Measurements from ENCODE around the gene EOGT.

The EOGT gene

DNA sequence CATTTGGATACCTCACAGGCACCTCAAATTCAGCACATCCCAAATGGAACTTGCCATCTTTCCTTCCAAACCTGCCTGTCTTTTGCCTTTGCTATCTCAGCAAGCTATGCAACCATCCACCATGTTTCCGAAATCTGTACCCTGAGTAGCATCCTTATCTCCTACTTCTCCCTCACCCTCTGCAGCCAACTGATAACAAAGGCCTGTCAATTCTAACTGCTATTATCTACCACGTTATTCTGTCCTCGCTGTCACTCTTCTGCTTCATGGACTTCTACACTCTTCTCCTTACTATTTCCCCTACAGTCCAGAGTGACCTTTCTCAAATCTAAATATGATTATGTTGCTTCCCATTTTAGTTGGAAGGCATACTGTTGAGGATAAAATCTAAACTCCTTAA, 55.6 kb downstream of the EOGT start:
- DNase-seq (ENCODE audit: low spot score) (no peak), ATAC-seq (ENCODE audit: low read depth) (no peak)
- H3K4me1 ChIP-seq (ENCODE audit: insufficient read depth, poor library complexity, severe bottlenecking): no peaks in the 10 kb centered on the region
- H3K4me3 ChIP-seq (ENCODE audit: severe bottlenecking): no peak overlapping the region
- TF ChIP-seq, protein P1, sequence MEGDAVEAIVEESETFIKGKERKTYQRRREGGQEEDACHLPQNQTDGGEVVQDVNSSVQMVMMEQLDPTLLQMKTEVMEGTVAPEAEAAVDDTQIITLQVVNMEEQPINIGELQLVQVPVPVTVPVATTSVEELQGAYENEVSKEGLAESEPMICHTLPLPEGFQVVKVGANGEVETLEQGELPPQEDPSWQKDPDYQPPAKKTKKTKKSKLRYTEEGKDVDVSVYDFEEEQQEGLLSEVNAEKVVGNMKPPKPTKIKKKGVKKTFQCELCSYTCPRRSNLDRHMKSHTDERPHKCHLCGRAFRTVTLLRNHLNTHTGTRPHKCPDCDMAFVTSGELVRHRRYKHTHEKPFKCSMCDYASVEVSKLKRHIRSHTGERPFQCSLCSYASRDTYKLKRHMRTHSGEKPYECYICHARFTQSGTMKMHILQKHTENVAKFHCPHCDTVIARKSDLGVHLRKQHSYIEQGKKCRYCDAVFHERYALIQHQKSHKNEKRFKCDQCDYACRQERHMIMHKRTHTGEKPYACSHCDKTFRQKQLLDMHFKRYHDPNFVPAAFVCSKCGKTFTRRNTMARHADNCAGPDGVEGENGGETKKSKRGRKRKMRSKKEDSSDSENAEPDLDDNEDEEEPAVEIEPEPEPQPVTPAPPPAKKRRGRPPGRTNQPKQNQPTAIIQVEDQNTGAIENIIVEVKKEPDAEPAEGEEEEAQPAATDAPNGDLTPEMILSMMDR (IDR thresholded peaks at IDR 0.05; ENCODE audit: poor library complexity, severe bottlenecking): no peak
- H3K27ac ChIP-seq (ENCODE audit: poor library complexity, severe bottlenecking): no peak overlapping the region
- no peaks in the 10 kb centered on the region for H3K9me3 ChIP-seq (ENCODE audit: severe bottlenecking)
- peaks cover 40% of the 10 kb centered on the region for H3K27me3 ChIP-seq (ENCODE audit: insufficient read depth, poor library complexity, severe bottlenecking)
- no peaks in the 10 kb centered on the region for H3K36me3 ChIP-seq (ENCODE audit: low read depth)

DNA sequence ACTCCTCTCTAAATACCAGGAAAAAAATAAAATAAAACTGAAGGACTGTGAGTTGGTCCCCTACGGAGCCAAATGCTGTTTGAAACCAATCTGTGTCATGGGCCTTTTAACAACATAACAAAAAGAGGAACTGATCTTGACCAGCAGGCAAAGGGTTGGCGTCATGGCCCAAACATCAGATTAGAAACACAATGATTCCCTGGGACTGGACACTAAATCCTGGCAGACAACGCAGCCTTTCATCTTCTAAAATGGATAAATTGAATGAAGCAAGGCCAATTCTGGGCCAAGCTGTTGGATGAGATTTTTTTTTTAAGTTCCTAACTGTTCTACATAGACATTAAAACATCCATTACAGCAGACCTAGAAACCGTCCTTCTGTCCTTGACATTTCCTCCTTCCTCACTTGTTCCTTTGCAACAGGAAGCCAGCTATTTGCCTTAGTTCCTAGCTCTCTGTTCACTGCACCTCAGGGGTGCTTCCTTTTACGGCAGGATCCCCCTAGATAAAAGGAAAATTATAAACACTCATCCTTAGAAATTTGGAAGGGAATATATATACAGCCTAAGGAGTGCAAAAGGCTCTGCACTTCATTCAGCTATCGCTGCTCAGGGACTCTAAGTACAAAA, 59.6 kb downstream of the EOGT start:
- Histone ChIP-seq H3K27me3 (ENCODE audit: insufficient read depth, poor library complexity, severe bottlenecking) (peaks cover 22% of the 10 kb centered on the region), H3K9me3 (ENCODE audit: severe bottlenecking) (no peaks in the 10 kb centered on the region), H3K36me3 (ENCODE audit: low read depth) (no peaks in the 10 kb centered on the region), H3K27ac (ENCODE audit: poor library complexity, severe bottlenecking) (no peak overlapping the region), H3K4me3 (ENCODE audit: severe bottlenecking) (no peak overlapping the region), H3K4me1 (ENCODE audit: insufficient read depth, poor library complexity, severe bottlenecking) (no peaks in the 10 kb centered on the region)
- TF ChIP-seq, protein P1 (IDR thresholded peaks at IDR 0.05; ENCODE audit: poor library complexity, severe bottlenecking): no peak
- ATAC-seq (ENCODE audit: low read depth) (no peak), DNase-seq (ENCODE audit: low spot score) (no peak)

GRCh38 chr3:68945225-68945624, 68.3 kb downstream of the EOGT start:
- Histone ChIP-seq H3K27me3 (ENCODE audit: insufficient read depth, poor library complexity, severe bottlenecking) (no peaks in the 10 kb centered on the region), H3K4me3 (ENCODE audit: severe bottlenecking) (no peak overlapping the region), H3K27ac (ENCODE audit: poor library complexity, severe bottlenecking) (no peak overlapping the region), H3K36me3 (ENCODE audit: low read depth) (no peaks in the 10 kb centered on the region), H3K4me1 (ENCODE audit: insufficient read depth, poor library complexity, severe bottlenecking) (no peaks in the 10 kb centered on the region), H3K9me3 (ENCODE audit: severe bottlenecking) (no peaks in the 10 kb centered on the region)
- ATAC-seq (ENCODE audit: low read depth): no peak
- TF ChIP-seq, protein P1 (IDR thresholded peaks at IDR 0.05; ENCODE audit: poor library complexity, severe bottlenecking): no peak
- DNase-seq (ENCODE audit: low spot score): no peak

- Histone ChIP-seq H3K27ac (ENCODE audit: poor library complexity, severe bottlenecking) (no peak overlapping the region), H3K4me3 (ENCODE audit: severe bottlenecking) (no peak overlapping the region), H3K9me3 (ENCODE audit: severe bottlenecking) (no peaks in the 10 kb centered on the region), H3K4me1 (ENCODE audit: insufficient read depth, poor library complexity, severe bottlenecking) (no peaks in the 10 kb centered on the region), H3K36me3 (ENCODE audit: low read depth) (no peaks in the 10 kb centered on the region), H3K27me3 (ENCODE audit: insufficient read depth, poor library complexity, severe bottlenecking) (peaks cover 3% of the 10 kb centered on the region)
- TF ChIP-seq, protein P1 (IDR thresholded peaks at IDR 0.05; ENCODE audit: poor library complexity, severe bottlenecking): no peak
- no peak for DNase-seq (ENCODE audit: low spot score)
- ATAC-seq (ENCODE audit: low read depth): no peak
Measured at GRCh38 chr3:68943753-68944500, 69.6 kb downstream of the EOGT start.

- Histone ChIP-seq H3K27me3 (ENCODE audit: insufficient read depth, poor library complexity, severe bottlenecking) (peaks cover 10% of the 10 kb centered on the region), H3K36me3 (ENCODE audit: low read depth) (no peaks in the 10 kb centered on the region), H3K4me1 (ENCODE audit: insufficient read depth, poor library complexity, severe bottlenecking) (no peaks in the 10 kb centered on the region), H3K9me3 (ENCODE audit: severe bottlenecking) (no peaks in the 10 kb centered on the region), H3K27ac (ENCODE audit: poor library complexity, severe bottlenecking) (no peak overlapping the region), H3K4me3 (ENCODE audit: severe bottlenecking) (no peak overlapping the region)
- ATAC-seq (ENCODE audit: low read depth) (no peak), DNase-seq (ENCODE audit: low spot score) (no peak)
- TF ChIP-seq, protein P1 (IDR thresholded peaks at IDR 0.05; ENCODE audit: poor library complexity, severe bottlenecking): no peak
Measured at GRCh38 chr3:68941055-68941454, 72.4 kb downstream of the EOGT start.

Measured in RWPE2 (cell line).